LNCaP clone FGC (cell line): ENCODE results near the gene IGF2BP1.

Experiments
- DNase-seq: peaks from one replicate; pipeline ENCODE4 v3.0.0-alpha.2; 2011; ENCODE audit warnings: low read depth
- H3K4me3 ChIP-seq: 2 replicates; pipeline ENCODE4 v1.5.1; 2011; ENCODE audit warnings: mild to moderate bottlenecking, low read depth, low read length, control low read depth
- CTCF ChIP-seq: IDR thresholded peaks from 2 replicates; pipeline ENCODE4 v1.5.1; 2012; ENCODE audit warnings: mild to moderate bottlenecking; ENCODE audit not compliant: control insufficient read depth, insufficient read depth; ENCODE audit errors: extremely low read depth

The IGF2BP1 gene

GRCh38 chr17:48995974-48996721 lies 1.0 kb upstream of the IGF2BP1 start:
- TF ChIP-seq CTCF = no peak
- no peak for DNase-seq
- no peak overlapping the region for H3K4me3 ChIP-seq

GRCh38 chr17:48996722-48997102 lies 473 bp upstream of the IGF2BP1 start:
- no peak for TF ChIP-seq CTCF
- DNase-seq = no peak
- H3K4me3 ChIP-seq = no peak overlapping the region

GRCh38 chr17:48997827-48998586 lies 822 bp downstream of the IGF2BP1 start:
- no peak overlapping the region for H3K4me3 ChIP-seq
- no peak for TF ChIP-seq CTCF
- no peak for DNase-seq

- no peak overlapping the region for H3K4me3 ChIP-seq
- DNase-seq = no peak
- TF ChIP-seq CTCF = no peak
Observed at GRCh38 chr17:48998587-48999440, 1.6 kb downstream of the IGF2BP1 start.

GRCh38 chr17:49000943-49001342 lies 3.8 kb downstream of the IGF2BP1 start:
- TF ChIP-seq CTCF = no peak
- no peak overlapping the region for H3K4me3 ChIP-seq
- no peak for DNase-seq

- TF ChIP-seq CTCF = no peak
- H3K4me3 ChIP-seq = no peak overlapping the region
- no peak for DNase-seq
Observed at GRCh38 chr17:49001671-49002070, 4.5 kb downstream of the IGF2BP1 start.
